ENCODE data around the gene DDC. TPM values are rescaled to one million over a fixed set of nuclear protein-coding genes. Genes with fewer than 3 reads are reported as not detected.

The DDC gene
- total RNA-seq, 4 donors from 2014 or later = not detected

DNA sequence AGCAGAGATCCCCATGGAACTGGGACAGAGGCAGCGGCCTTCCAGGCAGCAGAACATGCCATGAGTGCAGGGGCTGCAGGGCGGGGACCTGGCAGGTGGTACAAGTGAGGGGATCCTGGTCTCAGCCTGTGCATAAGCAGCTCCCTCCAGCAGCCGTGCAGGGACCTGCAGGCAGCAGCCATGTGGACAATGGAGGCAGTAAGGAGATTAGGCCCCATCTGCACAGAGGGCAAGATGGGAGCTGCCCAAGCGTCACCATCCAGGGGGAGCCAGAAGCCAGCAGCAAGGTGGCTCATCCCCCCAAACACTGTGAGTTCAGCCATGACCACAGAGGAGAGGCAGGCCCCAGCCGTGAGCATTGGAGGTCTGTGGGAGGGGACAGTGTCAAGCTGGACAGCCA, 3.1 kb downstream of the DDC start:
- TF ChIP-seq EP300 (IDR thresholded peaks at IDR 0.05) (no peak), CTCF (IDR thresholded peaks at IDR 0.05) (no peak), POLR2A (IDR thresholded peaks at IDR 0.05; ENCODE audit: low read depth) (no peak), POLR2AphosphoS5 (IDR thresholded peaks at IDR 0.05) (no peak)
- H3K27me3 ChIP-seq = peaks cover 0 to 11% (median 0%) of the 10 kb centered on the region in 4 donors
- no peaks in the 10 kb centered on the region for H3K9me3 ChIP-seq
- H3K27ac ChIP-seq (replicated peaks in 1 of 4) = no peak overlapping the region
- peaks cover 0 to 5% (median 0%) of the 10 kb centered on the region in 4 donors for H3K4me1 ChIP-seq
- intact Hi-C loops (cut with DNase I) = no loop called here
- no peaks in the 10 kb centered on the region for H3K36me3 ChIP-seq
- H3K4me3 ChIP-seq = no peak overlapping the region
- DNase-seq (ENCODE audit: extremely low spot score) = no peak
- 50% methylated on average over 1 of the region's 5 CpGs for WGBS

DNA sequence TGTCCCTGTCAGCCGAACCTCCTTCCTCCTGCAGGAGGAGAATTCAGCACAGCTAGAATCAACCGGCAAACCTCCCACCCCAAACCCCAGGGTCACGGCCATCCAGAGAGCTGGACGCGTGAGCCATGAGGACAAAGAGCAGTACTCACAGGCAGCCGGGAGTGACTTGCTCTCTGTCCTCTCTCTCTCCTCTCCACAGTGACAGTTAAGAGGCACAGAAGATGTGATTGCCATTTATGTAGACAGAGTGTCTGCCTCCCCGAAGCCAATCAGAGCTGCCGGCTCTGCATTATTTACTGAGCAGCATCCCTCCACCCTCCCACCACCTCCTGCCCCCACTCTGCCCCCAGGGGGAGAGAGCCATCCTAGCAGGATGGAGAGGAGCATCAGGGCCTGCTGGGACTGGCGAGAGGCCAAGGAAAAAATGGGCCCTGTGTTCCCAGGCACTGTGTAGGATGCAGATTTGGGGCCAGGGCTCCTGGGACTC, 4.3 kb downstream of the DDC start:
- peaks cover 0 to 11% (median 0%) of the 10 kb centered on the region in 4 donors for H3K27me3 ChIP-seq
- no peak for TF ChIP-seq POLR2A (IDR thresholded peaks at IDR 0.05; ENCODE audit: low read depth)
- TF ChIP-seq CTCF (IDR thresholded peaks at IDR 0.05) = no peak
- TF ChIP-seq EP300 (IDR thresholded peaks at IDR 0.05) = no peak
- TF ChIP-seq POLR2AphosphoS5 (IDR thresholded peaks at IDR 0.05) = no peak
- intact Hi-C loops (cut with DNase I) = no loop called here
- DNase-seq (ENCODE audit: extremely low spot score) = no peak
- WGBS = 50% methylated on average over 8 of the region's 9 CpGs
- H3K4me3 ChIP-seq = no peak overlapping the region
- H3K36me3 ChIP-seq = no peaks in the 10 kb centered on the region
- H3K4me1 ChIP-seq = peaks cover 0 to 10% (median 4%) of the 10 kb centered on the region in 4 donors
- no peaks in the 10 kb centered on the region for H3K9me3 ChIP-seq
- H3K27ac ChIP-seq (replicated peaks in 1 of 4) = no peak overlapping the region

DNA sequence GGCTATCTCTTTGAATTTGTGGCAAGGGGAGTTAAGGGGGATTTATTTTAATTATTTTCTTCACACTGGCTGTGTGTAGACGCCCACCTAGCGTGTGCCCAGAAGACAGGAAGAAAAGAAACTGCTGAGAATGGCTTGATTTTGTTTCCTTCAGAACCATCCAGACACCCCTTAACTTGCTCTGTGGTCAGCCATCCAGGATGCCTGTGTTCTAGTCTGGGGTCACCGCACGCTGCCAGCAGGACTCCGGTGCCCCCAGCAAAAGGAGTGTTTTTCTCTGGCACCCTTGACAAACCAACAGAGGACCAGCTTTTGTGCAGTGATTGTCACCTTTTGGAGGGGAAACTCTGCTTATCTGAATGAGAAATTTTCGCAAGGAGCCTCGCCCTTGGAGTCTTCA, 5.3 kb downstream of the DDC start:
- no peak overlapping the region for H3K27ac ChIP-seq (replicated peaks in 1 of 4)
- 93% methylated on average over 7 of the region's 7 CpGs for WGBS
- peaks cover 0 to 16% (median 0%) of the 10 kb centered on the region in 4 donors for H3K27me3 ChIP-seq
- TF ChIP-seq CTCF (IDR thresholded peaks at IDR 0.05) = no peak
- H3K4me3 ChIP-seq = no peak overlapping the region
- DNase-seq (ENCODE audit: extremely low spot score) = no peak
- H3K9me3 ChIP-seq = no peaks in the 10 kb centered on the region
- H3K4me1 ChIP-seq = peaks cover 0 to 11% (median 5%) of the 10 kb centered on the region in 4 donors
- intact Hi-C loops (cut with DNase I) = no loop called here
- H3K36me3 ChIP-seq = no peaks in the 10 kb centered on the region

GRCh38 chr7:50558294-50559053, 6.7 kb downstream of the DDC start:
- 78% methylated on average over 3 of the region's 5 CpGs for WGBS
- no peaks in the 10 kb centered on the region for H3K36me3 ChIP-seq
- no peak overlapping the region for H3K27ac ChIP-seq (replicated peaks in 1 of 4)
- no peak for TF ChIP-seq POLR2A (IDR thresholded peaks at IDR 0.05; ENCODE audit: low read depth)
- TF ChIP-seq EP300 (IDR thresholded peaks at IDR 0.05) = no peak
- no peak for TF ChIP-seq CTCF (IDR thresholded peaks at IDR 0.05)
- H3K9me3 ChIP-seq = no peaks in the 10 kb centered on the region
- H3K4me3 ChIP-seq = no peak overlapping the region
- H3K4me1 ChIP-seq = peaks cover 0 to 11% (median 5%) of the 10 kb centered on the region in 4 donors
- peaks cover 0 to 23% (median 0%) of the 10 kb centered on the region in 4 donors for H3K27me3 ChIP-seq
- no peak for DNase-seq (ENCODE audit: extremely low spot score)
- intact Hi-C loops (cut with DNase I) = no loop called here

Data from esophagus muscularis mucosa (tissue), 4 donors.